Measurements from ENCODE around the gene MYDGF. TPM values are rescaled to one million over a fixed set of nuclear protein-coding genes. Genes with fewer than 3 reads are reported as not detected.

The MYDGF gene
- total RNA-seq, 1 donor from 2014 or later: 85.2 TPM

DNA sequence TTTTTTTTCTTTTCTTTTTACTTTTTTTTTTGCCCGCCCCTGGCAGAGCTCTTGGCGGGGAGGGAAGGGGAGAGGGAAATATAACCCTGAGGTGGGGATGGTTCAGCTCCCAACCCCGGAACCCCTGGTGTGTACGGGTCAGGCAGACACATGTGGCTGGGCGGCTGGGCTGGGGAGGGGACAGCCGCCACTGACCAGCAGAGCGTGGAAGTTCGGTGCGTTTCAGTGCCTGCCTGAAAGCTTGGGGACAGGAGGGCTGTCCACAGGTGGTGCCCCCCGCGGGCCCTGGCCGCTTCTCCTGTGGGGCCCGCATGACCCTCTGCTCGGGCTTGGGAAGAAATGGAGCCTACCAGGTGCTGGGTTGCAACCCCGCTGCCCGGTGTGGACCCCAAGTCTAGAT lies 5.2 kb upstream of the MYDGF start:
- Mint-ChIP-seq H3K36me3 (ENCODE audit: low read depth) (peaks cover 19% of the 10 kb centered on the region), H3K4me1 (peaks cover 2% of the 10 kb centered on the region), H3K27ac (no peak overlapping the region), H3K4me3 (no peak overlapping the region), H3K9me3 (no peaks in the 10 kb centered on the region), H3K27me3 (no peaks in the 10 kb centered on the region)
- intact Hi-C loops (cut with micrococcal nuclease): no loop called here
- DNase-seq: no peak

DNA sequence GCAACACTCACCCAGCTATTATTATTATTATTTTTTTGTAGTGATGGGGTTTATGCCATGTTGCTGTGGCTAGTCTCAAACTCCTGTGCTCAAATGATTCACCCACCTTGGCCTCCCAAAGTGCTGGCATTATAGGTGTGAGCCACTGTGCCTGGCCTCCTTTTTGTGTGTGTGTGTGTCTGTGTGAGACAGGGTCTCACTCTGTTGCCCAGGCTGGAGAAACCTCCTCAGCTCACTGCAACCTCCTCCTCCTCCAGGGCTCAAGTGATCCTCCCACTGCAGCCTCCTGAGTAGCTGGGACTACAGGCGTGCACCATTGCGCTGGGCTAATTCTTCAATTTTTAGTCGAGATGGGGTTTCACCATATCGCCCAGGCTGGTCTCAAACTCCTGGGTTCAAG lies 3.6 kb upstream of the MYDGF start:
- intact Hi-C loops (cut with micrococcal nuclease): no loop called here
- Mint-ChIP-seq H3K4me3 (no peak overlapping the region), H3K36me3 (ENCODE audit: low read depth) (peaks cover 20% of the 10 kb centered on the region)

GRCh38 chr19:4673216-4673615 lies 3.1 kb upstream of the MYDGF start:
- Mint-ChIP-seq H3K36me3 (ENCODE audit: low read depth) (peaks cover 23% of the 10 kb centered on the region), H3K9me3 (no peaks in the 10 kb centered on the region), H3K27ac (no peak overlapping the region), H3K4me1 (peaks cover 8% of the 10 kb centered on the region), H3K4me3 (no peak overlapping the region), H3K27me3 (no peaks in the 10 kb centered on the region)
- intact Hi-C loops (cut with micrococcal nuclease): no loop called here
- no peak for DNase-seq

More for the DNA sequence above, 3.6 kb upstream of the MYDGF start:
- peak overlapping the region; percentile 29 for H3K27ac Mint-ChIP-seq
- no peaks in the 10 kb centered on the region for H3K27me3 Mint-ChIP-seq
- DNase-seq: no peak
- H3K9me3 Mint-ChIP-seq: no peaks in the 10 kb centered on the region
- peaks cover 5% of the 10 kb centered on the region for H3K4me1 Mint-ChIP-seq

GRCh38 chr19:4671185-4671851 lies 1.2 kb upstream of the MYDGF start:
- no peak for DNase-seq
- intact Hi-C loops (cut with micrococcal nuclease): no loop called here
- Mint-ChIP-seq H3K27ac (no peak overlapping the region), H3K36me3 (ENCODE audit: low read depth) (peaks cover 24% of the 10 kb centered on the region), H3K27me3 (no peaks in the 10 kb centered on the region), H3K4me3 (no peak overlapping the region), H3K4me1 (peaks cover 11% of the 10 kb centered on the region), H3K9me3 (no peaks in the 10 kb centered on the region)

- Mint-ChIP-seq H3K9me3 (no peaks in the 10 kb centered on the region), H3K36me3 (ENCODE audit: low read depth) (peaks cover 53% of the 10 kb centered on the region), H3K4me3 (no peak overlapping the region), H3K27ac (no peak overlapping the region), H3K4me1 (peaks cover 12% of the 10 kb centered on the region), H3K27me3 (no peaks in the 10 kb centered on the region)
- DNase-seq: no peak
- intact Hi-C loops (cut with micrococcal nuclease): no loop called here
Measured at GRCh38 chr19:4664642-4665041, 5.5 kb downstream of the MYDGF start.

- H3K4me3 Mint-ChIP-seq: no peak overlapping the region
- intact Hi-C loops (cut with micrococcal nuclease): no loop called here
- H3K27ac Mint-ChIP-seq: peak overlapping the region; percentile 22
- peaks cover 3% of the 10 kb centered on the region for H3K4me1 Mint-ChIP-seq
- DNase-seq: no peak
- H3K9me3 Mint-ChIP-seq: no peaks in the 10 kb centered on the region
- peaks cover 48% of the 10 kb centered on the region for H3K36me3 Mint-ChIP-seq (ENCODE audit: low read depth)
- H3K27me3 Mint-ChIP-seq: no peaks in the 10 kb centered on the region
Measured at GRCh38 chr19:4662812-4663211, 7.3 kb downstream of the MYDGF start.

DNA sequence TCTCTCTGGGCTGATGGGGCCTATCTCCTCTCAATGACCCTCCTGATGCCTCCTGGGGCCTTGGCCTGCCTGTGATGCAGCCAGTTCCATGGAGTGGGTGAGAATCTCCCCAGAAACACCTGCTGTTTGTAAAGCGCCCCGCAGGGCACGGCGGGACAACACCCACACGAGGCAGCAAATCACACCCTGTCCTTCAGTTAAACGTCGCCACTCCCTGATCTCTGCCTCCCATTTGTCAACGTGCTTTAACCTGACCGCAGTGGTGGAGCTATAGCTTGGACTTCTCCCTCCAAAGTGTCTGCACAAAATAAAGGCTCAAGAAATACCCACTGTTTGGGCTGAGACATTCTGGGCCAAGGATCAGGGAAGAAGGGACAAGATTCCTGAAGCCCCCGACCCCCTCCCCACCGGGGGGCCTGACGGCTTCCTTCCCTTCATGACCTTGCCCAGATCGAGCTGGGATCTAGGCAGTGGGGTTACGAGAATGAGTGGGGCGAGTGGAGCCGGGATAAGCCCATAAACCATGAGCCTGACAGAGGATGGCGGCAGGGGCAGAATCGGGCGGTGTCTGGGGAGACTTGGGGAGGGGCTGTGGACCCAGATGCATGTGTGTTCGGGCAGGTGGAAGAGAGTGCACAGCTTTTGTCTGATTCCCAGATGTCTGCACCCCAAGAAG lies 8.0 kb downstream of the MYDGF start:
- peak overlapping the region; percentile 24 for H3K27ac Mint-ChIP-seq
- no peak for DNase-seq
- no peaks in the 10 kb centered on the region for H3K9me3 Mint-ChIP-seq
- peaks cover 44% of the 10 kb centered on the region for H3K36me3 Mint-ChIP-seq (ENCODE audit: low read depth)
- no peaks in the 10 kb centered on the region for H3K27me3 Mint-ChIP-seq
- intact Hi-C loops (cut with micrococcal nuclease): no loop called here
- H3K4me3 Mint-ChIP-seq: no peak overlapping the region
- H3K4me1 Mint-ChIP-seq: peaks cover 3% of the 10 kb centered on the region

- intact Hi-C loops (cut with micrococcal nuclease): no loop called here
- Mint-ChIP-seq H3K9me3 (no peaks in the 10 kb centered on the region), H3K4me1 (peaks cover 3% of the 10 kb centered on the region), H3K4me3 (no peak overlapping the region), H3K36me3 (ENCODE audit: low read depth) (peaks cover 42% of the 10 kb centered on the region), H3K27me3 (no peaks in the 10 kb centered on the region), H3K27ac (no peak overlapping the region)
- DNase-seq: no peak
Measured at GRCh38 chr19:4660993-4661392, 9.1 kb downstream of the MYDGF start.

GRCh38 chr19:4660181-4660791 lies 9.9 kb downstream of the MYDGF start:
- intact Hi-C loops (cut with micrococcal nuclease): no loop called here

GRCh38 chr19:4657835-4658234 lies 12.3 kb downstream of the MYDGF start:
- intact Hi-C loops (cut with micrococcal nuclease): no loop called here
- Mint-ChIP-seq H3K4me1 (peaks cover 8% of the 10 kb centered on the region), H3K27me3 (no peaks in the 10 kb centered on the region), H3K4me3 (no peak overlapping the region), H3K36me3 (ENCODE audit: low read depth) (peaks cover 39% of the 10 kb centered on the region), H3K27ac (no peak overlapping the region), H3K9me3 (no peaks in the 10 kb centered on the region)
- DNase-seq: no peak

More at GRCh38 chr19:4660181-4660791, 9.9 kb downstream of the MYDGF start:
- peaks cover 40% of the 10 kb centered on the region for H3K36me3 Mint-ChIP-seq (ENCODE audit: low read depth)
- peaks cover 3% of the 10 kb centered on the region for H3K4me1 Mint-ChIP-seq
- no peak overlapping the region for H3K27ac Mint-ChIP-seq
- no peak overlapping the region for H3K4me3 Mint-ChIP-seq
- no peaks in the 10 kb centered on the region for H3K27me3 Mint-ChIP-seq
- no peaks in the 10 kb centered on the region for H3K9me3 Mint-ChIP-seq
- peak; percentile 73 for DNase-seq

- no peak for DNase-seq
- Mint-ChIP-seq H3K27me3 (no peaks in the 10 kb centered on the region), H3K27ac (no peak overlapping the region), H3K9me3 (no peaks in the 10 kb centered on the region), H3K4me1 (peaks cover 8% of the 10 kb centered on the region), H3K4me3 (no peak overlapping the region), H3K36me3 (ENCODE audit: low read depth) (peaks cover 36% of the 10 kb centered on the region)
- intact Hi-C loops (cut with micrococcal nuclease): no loop called here
Measured at GRCh38 chr19:4657262-4657661, 12.9 kb downstream of the MYDGF start.

GRCh38 chr19:4656102-4656501 lies 14.0 kb downstream of the MYDGF start:
- Mint-ChIP-seq H3K27me3 (no peaks in the 10 kb centered on the region), H3K4me1 (peaks cover 5% of the 10 kb centered on the region), H3K27ac (no peak overlapping the region), H3K4me3 (no peak overlapping the region), H3K36me3 (ENCODE audit: low read depth) (peaks cover 28% of the 10 kb centered on the region), H3K9me3 (no peaks in the 10 kb centered on the region)
- intact Hi-C loops (cut with micrococcal nuclease): no loop called here
- no peak for DNase-seq

DNA sequence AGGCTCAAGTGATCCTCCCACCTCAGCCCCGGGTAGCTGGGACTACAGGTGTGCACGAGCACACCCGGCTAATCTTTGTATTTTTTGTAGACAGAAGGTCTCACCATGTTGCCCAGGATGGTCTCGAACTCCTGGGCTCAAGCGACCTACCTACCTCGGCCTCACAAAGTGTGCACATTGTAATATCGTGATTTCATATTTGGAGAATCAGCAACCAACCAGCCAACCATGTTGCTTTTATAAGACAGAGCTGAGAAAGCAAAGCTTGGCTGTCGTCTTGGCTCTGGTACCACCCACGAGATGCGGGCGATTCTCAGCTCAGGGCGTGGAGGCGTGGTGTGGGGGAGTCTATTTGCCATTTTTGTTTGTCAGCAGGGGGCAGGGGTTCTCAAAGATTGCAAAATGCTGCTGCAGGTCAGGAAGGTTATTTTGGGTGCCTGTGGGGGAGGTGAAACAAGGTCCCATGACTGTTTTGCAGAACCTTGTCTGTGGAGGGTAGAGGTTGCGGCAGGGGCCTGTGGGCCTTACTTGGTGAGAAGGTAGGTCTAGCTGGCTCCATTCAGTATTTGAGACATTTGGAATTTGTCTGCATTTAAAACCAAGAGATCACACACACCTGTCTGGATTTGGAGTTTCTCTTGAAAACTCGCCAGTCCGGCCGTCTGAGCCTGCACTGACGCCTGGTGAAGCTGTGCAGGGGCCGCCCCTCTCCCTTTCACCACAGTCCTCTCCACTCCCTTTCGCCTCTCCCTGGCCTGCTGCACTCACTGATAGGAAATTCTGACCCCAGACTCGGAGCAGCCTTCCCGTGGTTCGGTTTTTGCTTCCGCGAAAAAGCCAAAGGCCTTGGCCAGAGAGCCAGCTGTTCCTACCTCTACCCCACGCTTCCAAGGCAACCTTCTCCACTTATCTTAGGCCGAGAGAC lies 15.4 kb downstream of the MYDGF start:
- DNase-seq: no peak
- Mint-ChIP-seq H3K27me3 (no peaks in the 10 kb centered on the region), H3K36me3 (ENCODE audit: low read depth) (peaks cover 23% of the 10 kb centered on the region), H3K4me3 (no peak overlapping the region), H3K9me3 (no peaks in the 10 kb centered on the region), H3K27ac (no peak overlapping the region), H3K4me1 (peaks cover 5% of the 10 kb centered on the region)
- intact Hi-C loops (cut with micrococcal nuclease): no loop called here

All from activated CD4-positive, alpha-beta T cell treated with anti-CD3 and anti-CD28 coated beads, Interleukin-2, amount 10 ng/mL, durations not matched to agents 24 days and 14 days (primary cell).